Fibroblast of lung (primary cell): Measurements from ENCODE around the gene MTM1.

Source experiments
- CTCF ChIP-seq, 2 donors: IDR thresholded peaks in 1 of 2; conservative IDR thresholded peaks in 1 of 2; 1 replicate in 1 of 2; 2 replicates in 1 of 2; pipeline ENCODE4 v1.5.1; 2011 to 2012; ENCODE audit warnings: low read length in 2 of 2, control low read depth in 1 of 2, inconsistent platforms in 1 of 2, low read depth in 1 of 2, mild to moderate bottlenecking in 1 of 2
- EZH2 ChIP-seq: IDR thresholded peaks from 2 replicates; pipeline ENCODE4 v1.5.1; 2012; ENCODE audit warnings: low read length, control low read depth, mild to moderate bottlenecking; ENCODE audit errors: missing control alignments

GRCh38 chrX:150693725-150694574 lies 125.5 kb downstream of the MTM1 start:
- TF ChIP-seq EZH2 (no peak), CTCF (conservative IDR thresholded peaks at IDR 0.05 in 1 of 2, IDR thresholded peaks at IDR 0.05 in 1 of 2; ENCODE audit: low read depth in 1 of 2, low read length in 2 of 2) (no peak)
